ENCODE measurements around the gene NGDN.

The NGDN gene

GRCh38 chr14:23464700-23465099 lies 4.8 kb upstream of the NGDN start:
- no peaks in the 10 kb centered on the region for H3K9me3 ChIP-seq
- H3K4me3 ChIP-seq (ENCODE audit: low read depth, low read length): no peak overlapping the region
- no peaks in the 10 kb centered on the region for H3K36me3 ChIP-seq
- no peak for DNase-seq
- 0 out of 2 replicates have a peak, but pooled peaks cover 3% of the 10 kb centered on the region for H3K27me3 ChIP-seq
- no peak for TF ChIP-seq CTCF (IDR thresholded peaks at IDR 0.05; ENCODE audit: low read depth, low read length)
- H3K4me1 ChIP-seq: no peaks in the 10 kb centered on the region

- no peak for TF ChIP-seq CTCF (IDR thresholded peaks at IDR 0.05; ENCODE audit: low read depth, low read length)
- no peak for DNase-seq
- Histone ChIP-seq H3K4me3 (ENCODE audit: low read depth, low read length) (no peak overlapping the region), H3K27me3 (0 out of 2 replicates have a peak, but pooled peaks cover 3% of the 10 kb centered on the region), H3K36me3 (no peaks in the 10 kb centered on the region), H3K9me3 (no peaks in the 10 kb centered on the region), H3K4me1 (no peaks in the 10 kb centered on the region)
Observed at GRCh38 chr14:23465261-23465660, 4.2 kb upstream of the NGDN start.

GRCh38 chr14:23468704-23469126 lies 788 bp upstream of the NGDN start:
- Histone ChIP-seq H3K36me3 (peaks cover 26% of the 10 kb centered on the region), H3K4me1 (no peaks in the 10 kb centered on the region), H3K4me3 (ENCODE audit: low read depth, low read length) (peak overlapping the region; percentile 59), H3K9me3 (no peaks in the 10 kb centered on the region), H3K27me3 (0 out of 2 replicates have a peak, but pooled peaks cover 3% of the 10 kb centered on the region)
- DNase-seq: no peak
- TF ChIP-seq CTCF (IDR thresholded peaks at IDR 0.05; ENCODE audit: low read depth, low read length): no peak

- DNase-seq: no peak
- H3K36me3 ChIP-seq: peaks cover 36% of the 10 kb centered on the region
- H3K9me3 ChIP-seq: no peaks in the 10 kb centered on the region
- no peaks in the 10 kb centered on the region for H3K4me1 ChIP-seq
- H3K4me3 ChIP-seq (ENCODE audit: low read depth, low read length): peak overlapping the region; percentile 98
- no peaks in the 10 kb centered on the region for H3K27me3 ChIP-seq
- TF ChIP-seq CTCF (IDR thresholded peaks at IDR 0.05; ENCODE audit: low read depth, low read length): no peak
Observed at GRCh38 chr14:23469906-23470403, 452 bp downstream of the NGDN start.

GRCh38 chr14:23470947-23471346 lies 1.4 kb downstream of the NGDN start:
- no peaks in the 10 kb centered on the region for H3K27me3 ChIP-seq
- TF ChIP-seq CTCF (IDR thresholded peaks at IDR 0.05; ENCODE audit: low read depth, low read length): no peak
- peaks cover 46% of the 10 kb centered on the region for H3K36me3 ChIP-seq
- H3K4me1 ChIP-seq: no peaks in the 10 kb centered on the region
- H3K4me3 ChIP-seq (ENCODE audit: low read depth, low read length): no peak overlapping the region
- DNase-seq: no peak
- H3K9me3 ChIP-seq: no peaks in the 10 kb centered on the region

- Histone ChIP-seq H3K4me1 (no peaks in the 10 kb centered on the region), H3K4me3 (ENCODE audit: low read depth, low read length) (no peak overlapping the region), H3K36me3 (peaks cover 59% of the 10 kb centered on the region), H3K9me3 (no peaks in the 10 kb centered on the region), H3K27me3 (no peaks in the 10 kb centered on the region)
- peak; percentile 70 for TF ChIP-seq CTCF (IDR thresholded peaks at IDR 0.05; ENCODE audit: low read depth, low read length)
- DNase-seq: peak; percentile 68
Observed at GRCh38 chr14:23478109-23478759, 8.7 kb downstream of the NGDN start.
